HEK293T (cell line): ENCODE measurements around the gene PRPS2.

Source experiments
- CTCF ChIA-PET: fragments of 350-600 bp; formaldehyde crosslinking; extraction: SDS; loops from one replicate; lab custom pipeline; 2021; ENCODE audit warnings: antibody characterized with exemption, inconsistent platforms; lab: Yijun Ruan, JAX
- POLR2A ChIA-PET: fragments of 350-600 bp; formaldehyde crosslinking; extraction: SDS; loops from one replicate; lab custom pipeline; 2020; ENCODE audit warnings: antibody characterized with exemption, inconsistent platforms; lab: Yijun Ruan, JAX
- DNase-seq: peaks from one replicate; pipeline ENCODE4 v3.0.0; 2012; ENCODE audit warnings: mixed read lengths; ENCODE audit errors: extremely low spot score
- ARNT ChIP-seq: fragments of 450-650 bp; IDR thresholded peaks from 2 replicates; pipeline ENCODE4 v1.6.1; 2017; ENCODE audit warnings: mild to moderate bottlenecking
- BHLHE40 ChIP-seq: fragments of 450-650 bp; IDR thresholded peaks from 2 replicates; pipeline ENCODE4 v1.6.1; 2016; ENCODE audit warnings: mild to moderate bottlenecking, moderate library complexity, borderline replicate concordance
- CTBP1 ChIP-seq: fragments of 450-650 bp; IDR thresholded peaks from 2 replicates; pipeline ENCODE4 v1.6.1; 2016; ENCODE audit warnings: borderline replicate concordance
- ELF4 ChIP-seq: fragments of 450-650 bp; IDR thresholded peaks from 2 replicates; pipeline ENCODE4 v1.6.1; 2017; ENCODE audit warnings: antibody characterized with exemption
- FOXA1 ChIP-seq: fragments of 450-650 bp; IDR thresholded peaks from 2 replicates; pipeline ENCODE4 v1.6.1; 2016; ENCODE audit warnings: mild to moderate bottlenecking
- FOXK2 ChIP-seq: fragments of 450-650 bp; IDR thresholded peaks from 2 replicates; pipeline ENCODE4 v1.6.1; 2016; ENCODE audit warnings: mild to moderate bottlenecking
- FOXM1 ChIP-seq: fragments of 450-650 bp; IDR thresholded peaks from 2 replicates; pipeline ENCODE4 v1.6.1; 2017; ENCODE audit warnings: mild to moderate bottlenecking, borderline replicate concordance
- HDGF ChIP-seq: fragments of 450-650 bp; IDR thresholded peaks from 2 replicates; pipeline ENCODE4 v1.6.1; 2017; ENCODE audit warnings: antibody characterized with exemption, borderline replicate concordance
- L3MBTL2 ChIP-seq: fragments of 450-650 bp; conservative IDR thresholded peaks from 2 replicates; pipeline ENCODE4 v1.6.1; 2016; ENCODE audit warnings: mild to moderate bottlenecking
- LEF1 ChIP-seq: fragments of 450-650 bp; IDR thresholded peaks from 2 replicates; pipeline ENCODE4 v1.6.1; 2017; ENCODE audit warnings: mild to moderate bottlenecking, borderline replicate concordance
- NFRKB ChIP-seq: fragments of 450-650 bp; IDR thresholded peaks from 2 replicates; pipeline ENCODE4 v1.6.1; 2016; ENCODE audit warnings: mild to moderate bottlenecking, moderate library complexity
- PKNOX1 ChIP-seq: fragments of 450-650 bp; IDR thresholded peaks from 2 replicates; pipeline ENCODE4 v1.6.1; 2016
- SP1 ChIP-seq: fragments of 450-650 bp; IDR thresholded peaks from 2 replicates; pipeline ENCODE4 v1.6.1; 2017
- SUZ12 ChIP-seq: fragments of 450-650 bp; IDR thresholded peaks from 2 replicates; pipeline ENCODE4 v1.6.1; 2016; ENCODE audit warnings: mild to moderate bottlenecking
- TARDBP ChIP-seq: fragments of 450-650 bp; IDR thresholded peaks from 2 replicates; pipeline ENCODE4 v1.6.1; 2016
- ZNF384 ChIP-seq: fragments of 450-650 bp; IDR thresholded peaks from 2 replicates; pipeline ENCODE4 v1.6.1; 2016

PRPS2 gene

DNA sequence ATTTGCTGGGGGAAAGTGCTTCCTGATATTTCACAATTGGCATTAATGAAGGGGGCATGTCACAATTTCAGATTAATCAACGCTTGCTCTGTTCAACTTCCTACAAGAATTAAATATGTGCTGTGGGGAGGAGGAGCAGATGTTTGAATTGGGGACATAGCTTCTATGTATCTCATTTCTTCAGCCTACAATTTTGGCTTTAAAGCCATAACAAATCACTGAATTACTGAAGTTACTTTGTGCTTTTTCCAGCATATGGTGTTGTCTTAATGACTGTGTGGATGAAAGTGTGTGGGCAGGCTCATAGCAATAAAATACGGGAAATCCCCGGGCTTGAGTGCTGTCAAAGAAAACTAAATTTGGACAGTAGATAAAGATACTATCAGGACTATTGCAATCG lies 76.5 kb downstream of the PRPS2 start:
- TF ChIP-seq FOXM1: no peak
- no peak for TF ChIP-seq CTBP1
- no peak for TF ChIP-seq NFRKB
- no peak for TF ChIP-seq ELF4
- no peak for TF ChIP-seq ARNT
- TF ChIP-seq TARDBP: no peak
- no peak for TF ChIP-seq SUZ12
- TF ChIP-seq FOXA1: no peak
- ChIA-PET CTCF (no interaction called here), POLR2A (no interaction called here)
- DNase-seq: no peak

DNA sequence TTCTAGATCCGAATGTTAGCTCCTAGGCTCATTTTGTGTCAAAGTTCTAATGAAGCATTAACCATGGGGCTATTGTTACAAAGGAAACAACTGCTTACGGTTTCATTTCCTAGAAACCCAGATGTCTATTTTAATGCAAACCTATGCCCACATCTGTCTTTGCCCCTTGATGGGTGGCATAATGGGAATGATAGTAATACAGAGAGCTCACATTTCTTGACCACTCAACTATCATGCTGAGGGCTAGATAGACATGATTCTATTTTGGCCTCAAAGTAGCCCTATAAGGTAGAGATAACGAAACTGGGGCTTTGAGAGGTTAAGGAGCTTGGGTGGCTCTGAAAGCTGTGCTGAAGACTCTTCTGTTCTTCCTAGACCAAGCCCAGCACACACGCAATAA lies 77.5 kb downstream of the PRPS2 start:
- POLR2A ChIA-PET: no interaction called here
- TF ChIP-seq TARDBP: no peak
- CTCF ChIA-PET: no interaction called here
- no peak for DNase-seq

- POLR2A ChIA-PET: no interaction called here
- no peak for TF ChIP-seq L3MBTL2
- no peak for TF ChIP-seq BHLHE40
- TF ChIP-seq ELF4: no peak
- TF ChIP-seq PKNOX1: no peak
- TF ChIP-seq NFRKB: no peak
- TF ChIP-seq FOXK2: no peak
- TF ChIP-seq TARDBP: no peak
- TF ChIP-seq CTBP1: no peak
- TF ChIP-seq SP1: no peak
- no peak for TF ChIP-seq HDGF
- no peak for TF ChIP-seq ZNF384
- TF ChIP-seq FOXA1: no peak
- no peak for TF ChIP-seq ARNT
- no peak for TF ChIP-seq FOXM1
- no peak for DNase-seq
- CTCF ChIA-PET: no interaction called here
These were observed 80.0 kb downstream of the PRPS2 start for GRCh38 chrX:12871257-12871656.

GRCh38 chrX:12872741-12873140 lies 81.5 kb downstream of the PRPS2 start:
- ChIA-PET POLR2A (no interaction called here), CTCF (no interaction called here)
- TF ChIP-seq ZNF384: no peak
- no peak for TF ChIP-seq ELF4
- TF ChIP-seq FOXM1: no peak
- no peak for TF ChIP-seq L3MBTL2
- TF ChIP-seq TARDBP: no peak
- no peak for TF ChIP-seq HDGF
- TF ChIP-seq NFRKB: no peak
- TF ChIP-seq LEF1: no peak
- no peak for TF ChIP-seq CTBP1
- no peak for TF ChIP-seq ARNT
- TF ChIP-seq PKNOX1: no peak
- TF ChIP-seq FOXK2: no peak
- no peak for DNase-seq
